HG03045 (cell line): ENCODE data around the gene OXLD1.

Experiments used
- ATAC-seq: cut with Tn5 transposase; IDR thresholded peaks from one replicate; pipeline ENCODE4 v1.9.1; 2021; ENCODE audit warnings: mild to moderate bottlenecking, moderate library complexity; ENCODE audit not compliant: unreplicated experiment

Gene OXLD1

DNA sequence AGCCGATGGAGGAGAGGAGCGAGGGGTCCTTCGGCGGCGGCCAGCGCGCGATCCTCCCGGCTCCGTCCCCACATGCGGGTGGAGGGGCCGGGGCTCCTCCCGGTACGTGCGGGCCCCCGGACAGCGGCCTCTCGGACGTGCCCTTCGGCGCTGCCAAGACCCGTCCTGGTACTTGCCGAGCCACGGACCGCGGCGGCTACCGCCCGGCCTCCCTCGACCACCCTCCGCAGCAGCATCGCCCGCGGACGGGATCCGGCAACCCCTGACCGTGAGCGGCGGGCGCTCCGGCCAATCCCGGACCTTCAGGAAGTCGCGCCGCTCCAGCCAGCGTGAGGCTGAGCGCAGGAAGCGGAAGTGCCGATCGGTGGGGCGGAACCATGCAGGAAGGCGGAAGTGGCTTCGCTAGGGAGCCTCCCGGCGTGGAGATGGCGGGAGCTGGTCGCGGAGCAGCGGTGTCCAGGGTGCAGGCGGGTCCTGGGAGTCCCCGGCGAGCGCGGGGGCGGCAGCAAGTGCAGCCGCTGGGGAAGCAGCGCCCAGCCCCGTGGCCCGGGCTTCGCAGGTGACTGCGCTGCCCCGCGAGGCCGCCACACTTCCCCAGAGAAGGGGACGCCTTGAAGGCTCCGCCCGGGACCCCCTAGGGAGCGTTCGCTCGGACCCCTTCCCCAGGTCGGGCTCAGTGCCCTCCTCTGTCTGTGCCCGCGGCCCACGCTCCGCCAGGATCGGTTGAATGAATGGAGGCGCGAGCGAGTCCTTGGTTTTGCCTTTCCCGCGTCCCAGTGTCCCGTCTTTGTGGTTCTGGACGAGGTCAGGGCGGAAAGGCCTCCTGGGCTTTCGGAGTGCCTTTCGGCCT, at the start of gene OXLD1, which contains the start of gene CCDC137:
TSS of gene OXLD1 (minus strand) at position 264 of the 850 bp plus-strand sequence. CDS start at position 236, 28 bp downstream.
TSS of gene CCDC137 (plus strand) at position 396 of the 850 bp plus-strand sequence. CDS start at position 426, 30 bp downstream.
- peak; percentile 86 for ATAC-seq

DNA sequence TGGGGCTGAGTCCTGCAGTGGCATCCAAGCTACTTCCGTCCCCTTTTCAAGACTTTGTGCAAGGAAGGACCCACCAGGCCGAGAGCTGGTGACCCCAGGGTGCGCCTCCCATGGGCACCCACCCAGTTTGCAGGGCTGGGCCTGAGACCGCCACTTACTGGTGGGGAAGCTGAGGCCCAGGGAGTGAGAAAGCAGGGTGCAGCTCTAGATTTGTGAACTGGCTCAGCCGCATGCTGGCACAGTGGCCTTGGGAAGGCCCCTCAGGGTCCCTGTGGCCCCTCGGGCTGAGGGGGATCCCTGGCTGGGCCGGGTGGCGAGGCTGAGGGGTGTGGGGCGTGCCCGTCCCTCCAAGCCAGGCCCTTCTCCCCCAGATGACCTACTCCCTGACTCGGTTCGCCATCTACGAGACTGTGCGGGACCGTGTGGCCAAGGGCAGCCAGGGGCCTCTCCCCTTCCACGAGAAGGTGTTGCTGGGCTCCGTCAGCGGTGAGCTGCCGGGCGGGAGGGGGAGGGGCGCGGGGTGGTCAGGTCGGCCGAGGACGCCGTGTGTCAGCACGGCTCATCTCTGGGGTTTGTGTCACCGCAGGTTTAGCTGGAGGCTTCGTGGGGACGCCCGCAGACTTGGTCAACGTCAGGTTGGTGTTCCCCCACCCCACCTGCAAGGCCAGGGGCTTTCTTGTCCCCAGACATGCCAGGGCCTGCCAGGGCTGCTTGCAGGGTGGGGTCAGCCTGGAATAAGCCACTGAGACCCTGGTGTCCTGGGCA, 48.9 kb upstream of the OXLD1 start:
- no peak for ATAC-seq

DNA sequence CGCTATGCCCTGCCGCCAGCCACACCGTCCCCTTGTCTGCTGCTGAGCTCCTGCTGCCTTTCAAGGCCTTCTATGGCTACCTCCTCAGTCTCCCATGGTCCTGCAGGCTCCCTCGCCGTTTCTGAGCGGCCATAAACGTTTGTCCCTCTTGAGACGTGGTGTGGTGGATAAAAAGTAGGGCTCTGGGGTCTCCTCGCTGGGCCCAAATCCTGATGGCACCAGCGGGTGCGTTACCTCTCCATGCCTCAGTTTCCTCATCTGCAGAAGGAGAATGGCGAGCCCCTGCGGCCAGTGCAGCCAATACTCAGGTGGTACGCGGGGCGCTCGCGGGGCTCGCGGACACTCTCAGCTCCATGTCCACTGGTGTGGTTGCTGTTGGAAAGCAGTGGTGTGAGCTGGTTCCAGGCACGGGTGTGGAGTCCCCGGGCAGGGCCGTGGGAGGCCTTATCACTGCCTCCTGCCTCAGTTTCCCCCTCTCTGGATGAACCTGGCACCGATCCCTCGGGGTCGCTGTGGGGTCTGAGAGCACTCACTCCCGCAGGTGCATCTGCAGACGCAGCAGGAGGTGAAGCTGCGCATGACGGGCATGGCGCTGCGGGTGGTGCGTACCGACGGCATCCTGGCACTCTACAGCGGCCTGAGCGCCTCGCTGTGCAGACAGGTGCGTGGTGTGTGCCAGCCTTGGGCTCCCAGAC, 48.2 kb upstream of the OXLD1 start:
- no peak for ATAC-seq

DNA sequence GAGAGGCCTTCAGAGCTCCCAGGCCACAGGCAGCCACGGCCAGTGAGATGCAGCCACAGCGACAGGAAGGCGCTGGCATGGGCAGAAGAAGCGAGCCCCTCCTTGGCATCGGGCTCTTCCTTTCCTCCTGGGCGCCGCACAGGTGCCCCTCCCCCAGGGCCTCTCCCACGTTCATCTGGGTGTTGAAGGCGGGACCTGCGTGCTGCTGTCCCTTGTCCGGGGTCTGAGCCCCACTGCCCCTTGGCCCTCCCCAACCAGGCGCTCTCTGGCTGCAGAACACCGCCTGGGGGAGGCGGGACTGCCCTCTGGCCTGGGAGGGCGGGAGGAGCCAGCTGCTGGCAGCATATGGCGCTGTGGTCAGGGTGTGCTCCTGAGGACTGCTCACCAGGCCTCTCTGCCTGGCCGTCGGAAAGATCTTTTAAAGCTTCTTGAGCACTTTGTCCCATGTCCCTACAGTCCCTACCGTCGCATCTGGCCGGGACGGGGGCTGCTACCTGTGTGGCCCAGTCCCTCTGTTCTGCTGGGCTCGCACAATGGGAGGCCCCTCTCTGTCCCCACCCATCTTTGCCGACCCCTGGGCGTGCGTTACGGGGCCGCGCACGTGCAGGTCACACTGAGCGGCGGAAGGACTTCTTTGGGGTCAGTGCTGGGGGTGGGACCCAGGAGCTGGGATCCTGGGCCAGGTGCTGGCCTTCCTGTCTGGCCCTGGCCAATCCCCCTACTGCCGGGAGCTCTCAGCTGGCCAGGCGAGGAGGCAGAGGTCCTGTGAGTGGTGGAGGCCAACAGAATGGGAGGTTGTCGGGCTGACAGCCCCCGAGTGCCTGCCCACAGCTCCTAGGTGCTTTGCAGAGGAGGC, 47.4 kb upstream of the OXLD1 start:
- ATAC-seq = no peak

DNA sequence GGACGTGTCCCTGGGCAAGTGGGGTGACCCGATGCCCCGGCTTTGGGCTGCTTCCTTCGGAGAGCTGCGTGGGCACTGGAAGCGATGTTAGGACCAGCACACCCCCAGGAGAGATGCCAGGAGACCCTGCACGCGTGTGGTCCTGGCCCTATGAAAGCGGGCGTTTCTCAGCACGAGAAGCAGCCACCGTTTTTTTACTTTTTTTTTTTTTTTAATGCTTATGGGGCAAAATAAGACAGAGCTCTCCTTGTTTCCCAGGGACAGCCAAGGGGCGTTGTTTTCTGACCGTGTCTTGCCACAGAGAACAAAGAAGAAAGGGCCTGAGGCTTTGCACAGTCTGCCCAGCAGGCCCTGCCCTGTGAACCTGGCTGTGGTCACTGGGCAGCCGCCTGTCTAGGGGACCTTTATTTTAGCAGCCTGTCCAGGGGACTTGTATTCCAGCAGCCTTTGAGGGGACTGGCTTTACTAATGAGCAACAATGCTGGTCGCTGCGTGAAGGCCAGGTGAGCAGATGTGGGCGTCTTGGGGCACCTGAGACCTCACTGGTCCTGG, 46.7 kb upstream of the OXLD1 start:
- ATAC-seq = no peak

DNA sequence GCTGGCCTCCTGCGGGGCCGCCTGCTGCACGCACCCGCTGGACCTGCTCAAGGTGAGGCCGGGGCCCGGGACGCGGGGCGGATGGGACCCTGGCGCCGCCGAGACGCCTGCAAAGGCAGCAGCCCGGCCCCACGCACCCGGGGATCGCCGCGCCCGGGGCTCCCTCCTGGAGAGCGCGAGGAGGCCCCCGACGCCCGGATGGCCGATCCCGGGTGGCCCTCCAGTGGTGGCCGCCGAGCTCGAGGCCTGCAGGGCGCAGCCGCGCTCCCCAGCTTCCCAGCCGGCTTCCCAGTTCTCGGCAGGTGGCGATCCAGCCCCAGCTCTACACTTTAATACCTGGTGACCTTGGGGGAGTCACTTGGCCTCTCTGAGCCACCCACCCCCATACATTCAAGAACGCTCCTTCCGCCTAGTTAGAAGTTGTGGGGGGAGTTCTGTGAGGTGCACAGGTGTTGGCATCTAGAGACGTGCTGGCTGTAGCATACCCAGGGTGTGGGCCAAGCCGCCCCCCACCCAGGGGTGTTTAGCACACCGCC, 46.1 kb upstream of the OXLD1 start:
- ATAC-seq = no peak

DNA sequence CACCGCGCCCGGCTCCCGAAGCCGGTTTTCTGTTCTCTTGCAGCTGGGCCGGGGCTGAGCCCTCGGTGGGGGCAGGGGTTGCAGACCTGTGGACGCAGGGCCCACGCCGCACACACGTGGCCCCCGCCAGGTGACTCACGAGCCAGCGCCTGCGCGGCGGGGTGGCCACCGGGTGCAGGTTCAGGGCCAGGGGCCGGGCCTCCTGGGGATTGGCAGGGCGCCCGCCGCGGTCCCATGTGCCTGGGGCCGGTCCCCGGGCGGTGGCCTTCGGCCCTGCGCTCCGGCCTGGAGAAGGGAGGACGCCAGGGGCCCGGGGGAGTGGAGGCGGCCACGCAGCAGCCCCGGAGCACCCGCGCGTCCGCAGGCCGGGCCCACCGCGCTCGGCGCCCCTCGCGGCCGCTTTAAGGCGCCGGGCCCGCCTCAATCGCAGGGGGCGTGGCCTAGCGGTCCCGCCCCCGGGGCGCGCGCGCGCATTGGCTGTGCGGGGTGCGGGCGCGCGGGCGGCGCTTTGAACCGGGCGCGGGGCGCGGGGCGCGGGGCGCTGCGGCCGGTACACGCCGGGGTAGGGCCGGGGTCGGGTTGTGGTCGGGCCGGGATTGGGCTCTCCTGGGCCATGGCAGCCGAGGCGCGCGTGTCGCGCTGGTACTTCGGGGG, 45.5 kb upstream of the OXLD1 start, which contains the start of gene SLC25A10:
TSS of gene SLC25A10 (plus strand) at position 471 of the 654 bp plus-strand sequence. CDS start at position 614, 143 bp downstream.
- peak; percentile 66 for ATAC-seq

DNA sequence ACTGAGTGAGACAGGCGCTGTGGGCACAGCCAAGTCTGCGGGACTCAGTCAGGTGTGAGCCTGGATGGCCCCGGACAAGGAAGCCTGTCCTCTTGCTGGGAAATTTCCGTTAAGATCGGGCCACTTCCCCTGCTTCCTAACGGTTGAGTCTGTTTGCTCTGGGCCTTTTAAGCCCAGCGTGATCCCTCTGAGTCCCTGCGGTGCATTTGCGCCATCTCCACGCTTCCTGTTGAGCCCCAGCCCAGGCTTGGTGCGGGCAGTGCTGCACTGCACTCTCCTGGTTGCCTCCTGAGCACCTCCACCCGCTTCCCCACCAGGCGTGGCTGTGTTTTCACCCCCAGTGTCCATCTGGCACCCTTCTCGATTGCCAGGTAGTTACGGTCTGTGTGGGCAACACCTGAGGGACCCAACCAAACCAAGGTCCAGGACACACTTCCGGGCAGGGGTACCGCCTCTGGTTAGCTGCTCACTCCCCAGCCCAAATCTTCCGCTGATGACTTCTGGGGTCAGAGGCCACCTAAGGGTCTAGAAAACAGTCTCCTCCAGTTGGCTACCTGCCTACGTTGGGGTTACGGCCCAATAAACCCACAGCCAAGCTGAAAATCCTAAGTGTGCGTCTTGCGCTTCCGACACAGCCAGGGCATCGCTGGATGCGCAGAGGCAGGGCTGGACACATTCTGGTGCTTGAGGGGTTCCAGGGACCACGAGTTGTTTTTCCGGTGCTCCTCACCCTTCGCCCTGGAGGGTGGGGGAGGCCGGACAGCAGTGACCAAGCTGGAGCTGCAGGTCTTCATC, 44.3 kb upstream of the OXLD1 start:
- no peak for ATAC-seq

DNA sequence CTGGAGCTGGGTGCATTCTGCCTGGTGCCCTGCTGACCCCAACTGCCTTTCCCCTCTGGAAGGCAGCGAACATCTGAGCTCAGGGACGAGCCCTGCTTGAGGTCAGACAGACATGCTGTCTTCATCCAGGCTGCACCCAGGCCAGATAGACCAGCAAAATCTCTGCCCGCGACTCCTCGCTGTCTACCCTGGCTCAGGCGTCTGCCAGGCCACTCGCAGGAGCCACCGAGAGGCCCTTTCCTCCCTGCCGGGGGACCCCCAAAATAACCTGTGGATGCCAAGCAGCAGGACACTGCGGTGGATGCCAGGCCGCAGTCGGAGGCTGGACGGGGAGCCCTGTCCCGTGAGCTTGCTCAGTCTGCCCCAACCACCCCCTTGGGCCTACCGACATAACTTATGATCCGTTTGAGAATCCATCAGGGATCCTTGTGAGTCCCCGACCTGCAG, 42.4 kb upstream of the OXLD1 start:
- ATAC-seq = no peak

DNA sequence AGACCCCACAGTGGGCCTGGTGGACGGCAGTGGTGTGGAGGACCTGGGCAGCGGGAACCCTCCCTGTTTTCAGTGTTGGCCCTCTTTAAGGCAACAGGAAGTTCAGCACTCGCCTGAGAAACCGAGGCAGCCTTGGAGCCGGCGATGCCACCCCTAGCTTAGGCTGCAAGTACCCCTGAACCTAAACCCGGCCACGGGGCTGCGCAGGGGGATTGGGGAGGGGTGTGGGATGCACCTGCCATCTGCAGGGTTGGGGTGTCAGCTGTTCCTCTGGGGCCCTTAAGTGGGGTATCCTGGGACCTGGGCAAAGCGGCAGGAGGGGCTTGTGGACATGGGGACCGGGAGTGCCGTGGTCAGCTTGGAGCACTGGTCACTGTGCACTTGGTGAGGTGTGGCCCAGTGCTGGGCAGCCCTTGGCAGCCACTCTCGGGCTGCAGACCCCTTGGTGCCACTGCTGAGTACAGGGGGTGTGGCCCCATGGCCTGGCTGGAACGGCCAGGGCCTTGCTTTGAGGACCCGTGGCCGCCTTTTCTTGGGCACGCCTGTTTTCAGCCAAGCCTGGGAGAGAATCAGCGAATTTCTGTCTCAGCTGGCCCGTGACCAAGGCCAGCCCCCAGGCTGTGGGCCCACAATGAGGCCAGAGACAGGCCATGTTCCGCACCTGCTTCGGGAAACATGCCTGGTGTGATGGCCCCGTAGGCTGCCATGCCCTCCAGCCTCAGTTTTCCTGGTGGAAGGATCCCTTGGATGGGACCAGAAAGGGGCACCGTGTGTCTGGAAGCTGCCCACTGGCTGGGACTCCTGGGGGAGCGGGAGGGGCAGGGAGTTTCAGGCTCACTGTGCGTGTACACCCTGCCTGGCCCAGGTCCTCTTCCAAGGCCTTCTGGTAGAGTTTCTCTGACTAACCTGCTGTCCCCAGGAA, 41.6 kb upstream of the OXLD1 start:
- no peak for ATAC-seq

DNA sequence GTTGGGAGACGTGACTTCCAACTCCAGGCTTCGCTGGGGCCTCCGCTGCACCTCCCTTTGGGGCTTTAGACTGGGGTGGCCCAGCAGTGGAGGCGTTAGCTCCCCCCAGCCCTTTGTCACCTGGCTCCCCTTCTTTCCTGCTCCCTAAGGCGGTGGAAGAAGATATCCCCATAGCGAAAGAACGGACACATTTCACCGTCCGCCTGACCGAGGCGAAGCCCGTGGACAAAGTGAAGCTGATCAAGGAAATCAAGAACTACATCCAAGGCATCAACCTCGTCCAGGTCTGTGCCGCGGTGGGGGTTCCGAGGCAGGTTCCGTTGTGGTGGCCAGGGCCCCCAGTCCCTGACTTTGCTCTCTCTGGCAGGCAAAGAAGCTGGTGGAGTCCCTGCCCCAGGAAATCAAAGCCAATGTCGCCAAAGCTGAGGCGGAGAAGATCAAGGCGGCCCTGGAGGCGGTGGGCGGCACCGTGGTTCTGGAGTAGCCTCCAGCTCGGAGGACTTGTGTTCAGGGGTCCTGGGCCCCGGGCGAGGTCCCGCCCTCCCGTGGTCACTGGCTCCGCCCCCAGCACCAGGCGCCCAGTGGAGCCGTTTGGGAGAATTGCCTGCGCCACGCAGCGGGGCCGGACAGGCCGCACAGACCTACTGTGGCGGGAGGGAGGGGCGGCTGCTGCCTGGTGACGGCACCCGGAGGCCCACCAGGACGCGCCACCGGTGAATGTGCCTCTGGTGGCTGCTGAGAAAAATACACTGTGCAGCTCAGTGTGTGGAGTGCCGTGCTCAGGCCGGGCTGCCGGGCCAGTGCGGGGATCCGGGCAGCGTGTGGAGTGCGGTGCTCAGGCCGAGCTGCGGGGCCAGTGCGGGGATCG, 40.6 kb upstream of the OXLD1 start:
- no peak for ATAC-seq

DNA sequence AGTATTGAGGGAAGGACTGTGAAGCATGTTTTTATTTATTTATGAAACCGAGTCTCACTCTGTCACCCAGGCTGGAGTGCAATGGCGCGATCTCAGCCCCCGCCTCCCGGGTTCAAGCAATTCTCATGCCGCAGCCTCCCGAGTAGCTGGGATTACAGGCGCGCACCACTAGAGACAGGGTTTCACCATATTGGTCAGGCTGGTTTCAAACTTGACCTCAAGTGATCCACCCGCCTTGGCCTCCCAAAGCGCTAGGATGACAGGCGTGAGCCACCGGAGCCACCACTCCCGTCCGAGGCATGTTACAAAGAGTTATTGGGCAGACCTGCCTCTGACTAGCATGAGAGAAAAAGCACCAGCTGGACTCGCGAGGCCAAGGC, 39.8 kb upstream of the OXLD1 start:
- no peak for ATAC-seq

DNA sequence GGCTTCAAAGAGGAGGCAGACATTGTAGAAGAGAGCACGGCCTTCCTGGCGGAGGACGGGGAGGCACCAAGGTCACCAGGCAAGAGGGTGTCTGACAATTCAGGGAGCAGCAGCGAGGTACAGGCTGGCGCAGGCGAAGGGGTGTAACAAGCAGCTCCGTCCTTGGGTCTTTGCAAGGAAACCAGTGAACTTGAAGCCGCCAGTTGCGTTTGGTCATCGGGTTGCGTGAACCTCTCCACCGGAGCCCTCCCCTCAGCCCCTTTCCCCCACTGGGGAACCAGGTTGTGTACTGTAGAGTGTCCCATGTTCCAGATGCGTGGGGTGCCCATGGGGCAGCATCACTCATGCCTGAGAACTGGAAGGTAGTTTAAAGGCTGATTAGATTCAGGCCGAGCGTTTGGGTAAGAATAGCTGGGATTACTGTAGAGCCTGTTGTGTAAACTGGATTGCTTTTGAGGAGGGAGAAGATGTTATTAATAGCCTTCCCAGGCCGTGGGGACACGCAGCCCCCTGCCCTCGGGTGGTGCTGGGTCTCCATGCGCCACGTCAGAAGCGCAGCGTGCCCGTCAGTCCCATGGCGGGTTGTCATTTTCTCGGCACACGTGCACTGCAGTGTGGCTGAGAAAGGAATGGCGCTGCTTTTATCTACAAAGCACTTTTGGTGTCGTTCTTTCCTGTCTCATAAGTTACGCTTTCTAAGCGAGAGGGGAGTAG, 39.3 kb upstream of the OXLD1 start:
- ATAC-seq = no peak

DNA sequence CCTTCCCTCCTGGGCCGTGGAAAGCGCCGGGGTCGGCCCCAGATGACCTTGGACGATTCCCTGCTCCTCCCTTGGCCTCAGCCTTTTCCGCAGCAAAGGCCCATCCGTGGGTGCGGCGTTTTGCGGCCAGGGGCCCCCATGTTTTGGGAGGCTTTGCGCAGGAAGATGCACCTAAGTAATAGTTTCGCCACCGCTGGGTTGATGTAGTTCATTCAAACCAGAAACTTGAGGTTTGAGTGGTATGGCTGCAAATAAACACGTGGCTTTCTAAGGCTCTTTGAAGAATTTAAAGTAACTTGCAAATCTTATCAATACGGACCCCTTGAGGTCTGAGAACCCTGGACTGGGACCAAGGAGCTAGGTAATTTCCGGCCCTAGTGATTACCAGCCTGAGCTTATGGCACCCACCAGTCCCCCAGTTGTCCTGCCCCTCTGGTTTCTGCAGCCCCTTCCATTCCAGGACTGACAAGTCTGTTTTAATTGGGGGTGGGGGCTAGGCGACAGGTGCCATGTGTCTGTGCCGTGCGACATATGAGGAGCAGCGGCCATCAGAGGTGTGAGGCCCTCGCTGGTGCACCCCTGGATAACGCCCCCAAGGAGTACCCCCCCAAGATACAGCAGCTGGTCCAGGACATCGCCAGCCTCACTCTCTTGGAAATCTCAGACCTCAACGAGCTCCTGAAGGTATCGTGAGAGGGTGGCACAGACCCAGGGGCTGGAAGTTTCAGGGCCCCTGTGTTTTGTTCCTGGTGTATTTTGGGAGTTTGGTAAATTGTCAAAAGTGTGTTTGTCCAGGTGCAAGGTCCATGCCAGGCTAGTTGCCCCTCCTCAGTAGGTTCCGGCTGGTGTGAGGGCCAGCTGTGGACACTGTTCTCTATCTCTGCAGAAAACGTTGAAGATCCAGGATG, 37.6 kb upstream of the OXLD1 start:
- no peak for ATAC-seq
